A549 (cell line): ENCODE data around the gene IARS1. TPM values are rescaled to one million over a fixed set of nuclear protein-coding genes. Genes with fewer than 3 reads are reported as not detected.

ENCODE experiments used
- ATAC-seq, 2 experiments: fragments of 200-7000 bp in 1 of 2; fragments of >200 bp in 1 of 2; cut with Nextera tagmentation in 1 of 2; cut with Tn5 transposase in 1 of 2; 3 replicates each; pipeline versions ENCODE4 v1.8.0 to v1.9.1; 2018 to 2020; ENCODE audit warnings: mild to moderate bottlenecking in 1 of 2, moderate library complexity in 1 of 2
- CTCF ChIA-PET: fragments of 300-600 bp; sonication (Branson Sonifier 250); formaldehyde crosslinking; extraction: SDS; loops from one replicate; lab custom pipeline; 2021; ENCODE audit warnings: antibody characterized with exemption, inconsistent platforms; lab: Yijun Ruan, JAX
- POLR2A ChIA-PET: fragments of 350-600 bp; formaldehyde crosslinking; extraction: SDS; loops from one replicate; lab custom pipeline; 2021; ENCODE audit warnings: antibody characterized with exemption, inconsistent platforms; lab: Yijun Ruan, JAX
- DNase-seq, 2 experiments: peaks; one replicate each; pipeline versions ENCODE4 v3.0.0 to v3.0.0-alpha.2; 2011 to 2016; ENCODE audit warnings: low read depth in 1 of 2, low spot score in 1 of 2
- FAIRE-seq: peaks from 2 replicates; lab custom pipeline; 2011; peaks lifted over from hg19 to GRCh38; lab: Jason Lieb, UNC
- H3K27ac ChIP-seq, 2 experiments: fragments of >200 bp; sonication (Bioruptor Twin); formaldehyde crosslinking; 3 replicates each; pipeline ENCODE4 v1.5.1; 2016 to 2017
- H3K4me1 ChIP-seq: fragments of >200 bp; sonication (Bioruptor Twin); formaldehyde crosslinking; 3 replicates; pipeline ENCODE4 v1.6.1; 2016
- H3K4me2 ChIP-seq: fragments of >200 bp; sonication (Bioruptor Twin); formaldehyde crosslinking; 3 replicates; pipeline ENCODE4 v1.6.1; 2016
- H3K4me3 ChIP-seq: fragments of >200 bp; sonication (Bioruptor Twin); formaldehyde crosslinking; 3 replicates; pipeline ENCODE4 v1.5.1; 2016
- H3K9me3 ChIP-seq: fragments of >200 bp; sonication (Bioruptor Twin); formaldehyde crosslinking; 3 replicates; pipeline ENCODE4 v1.6.1; 2016
- BHLHE40 ChIP-seq: IDR thresholded peaks from 2 replicates; pipeline ENCODE4 v1.6.1; 2012; ENCODE audit warnings: low read depth, low read length, inconsistent platforms
- CBX2 ChIP-seq: fragments of 200-600 bp; sonication (generic); IDR thresholded peaks from 2 replicates; pipeline ENCODE4 v1.6.1; 2016; ENCODE audit warnings: low read depth, mild to moderate bottlenecking, borderline replicate concordance
- CBX8 ChIP-seq: fragments of 200-600 bp; sonication (generic); IDR thresholded peaks from 2 replicates; pipeline ENCODE4 v1.6.1; 2016
- CEBPB ChIP-seq, 2 experiments: fragments of >200 bp in 1 of 2; sonication (Bioruptor Twin) in 1 of 2; formaldehyde crosslinking in 1 of 2; IDR thresholded peaks; 2 replicates each; pipeline ENCODE4 v1.6.1; 2012 to 2016
- CHD2 ChIP-seq: fragments of 150-350 bp; IDR thresholded peaks from 2 replicates; pipeline ENCODE4 v1.6.1; 2014; ENCODE audit warnings: low read length; ENCODE audit not compliant: partially characterized antibody
- CHD4 ChIP-seq: fragments of 200-600 bp; sonication (generic); IDR thresholded peaks from 2 replicates; pipeline ENCODE4 v1.6.1; 2016; ENCODE audit warnings: antibody characterized with exemption, mild to moderate bottlenecking, borderline replicate concordance
- CTCF ChIP-seq: fragments of >200 bp; sonication (Bioruptor Twin); formaldehyde crosslinking; IDR thresholded peaks from 3 replicates; pipeline ENCODE4 v1.5.1; 2016
- ELK1 ChIP-seq: fragments of 150-350 bp; IDR thresholded peaks from 2 replicates; pipeline ENCODE4 v1.6.1; 2014; ENCODE audit warnings: low read depth, mild to moderate bottlenecking, low read length
- FOSB ChIP-seq: fragments of 250-450 bp; sonication (Bioruptor Pico); IDR thresholded peaks from 2 replicates; pipeline ENCODE4 v1.5.0; 2020; ENCODE audit warnings: mild to moderate bottlenecking, moderate library complexity
- FOSL2 ChIP-seq, 2 experiments: fragments of 450-650 bp in 1 of 2; fragments of >200 bp in 1 of 2; sonication (Bioruptor Twin) in 1 of 2; formaldehyde crosslinking; IDR thresholded peaks; 2 replicates each; pipeline versions ENCODE4 v1.5.0 to v1.6.1; 2016 to 2020; ENCODE audit warnings: mild to moderate bottlenecking in 1 of 2, moderate library complexity in 1 of 2
- FOXS1 ChIP-seq: fragments of 250-450 bp; sonication (Bioruptor Pico); IDR thresholded peaks from 2 replicates; pipeline ENCODE4 v1.5.0; 2020; ENCODE audit warnings: mild to moderate bottlenecking, moderate library complexity
- GATA3 ChIP-seq: IDR thresholded peaks from 2 replicates; pipeline ENCODE4 v1.6.1; 2012; ENCODE audit warnings: borderline replicate concordance
- HDAC2 ChIP-seq: fragments of 200-600 bp; sonication (generic); IDR thresholded peaks from 2 replicates; pipeline ENCODE4 v1.6.1; 2016
- HOXB13 ChIP-seq: fragments of 250-450 bp; sonication (Bioruptor Pico); IDR thresholded peaks from 2 replicates; pipeline ENCODE4 v1.5.0; 2020; ENCODE audit warnings: low read depth, mild to moderate bottlenecking, moderate library complexity
- HOXB5 ChIP-seq: fragments of 250-450 bp; sonication (Bioruptor Pico); IDR thresholded peaks from 2 replicates; pipeline ENCODE4 v1.5.0; 2020; ENCODE audit warnings: mild to moderate bottlenecking, moderate library complexity
- JUNB ChIP-seq: fragments of >200 bp; sonication (Bioruptor Twin); formaldehyde crosslinking; IDR thresholded peaks from 2 replicates; pipeline ENCODE4 v1.6.1; 2016
- KDM1A ChIP-seq: fragments of 200-600 bp; sonication (generic); IDR thresholded peaks from 2 replicates; pipeline ENCODE4 v1.6.1; 2016; ENCODE audit warnings: low read depth, mild to moderate bottlenecking
- MAFK ChIP-seq: fragments of 450-650 bp; IDR thresholded peaks from 2 replicates; pipeline ENCODE4 v1.6.1; 2014; ENCODE audit not compliant: partially characterized antibody
- MAZ ChIP-seq: fragments of 150-350 bp; IDR thresholded peaks from 2 replicates; pipeline ENCODE4 v1.6.1; 2014; ENCODE audit warnings: antibody characterized with exemption, low read depth, low read length, borderline replicate concordance
- NFE2L2 ChIP-seq: fragments of 150-350 bp; conservative IDR thresholded peaks from 2 replicates; pipeline ENCODE4 v1.6.1; 2014; ENCODE audit warnings: low read length
- NPAS2 ChIP-seq: fragments of 250-450 bp; sonication (Bioruptor Pico); IDR thresholded peaks from 2 replicates; pipeline ENCODE4 v1.8.0; 2022; ENCODE audit warnings: mild to moderate bottlenecking, moderate library complexity, borderline replicate concordance
- RNF2 ChIP-seq: fragments of 200-600 bp; sonication (generic); IDR thresholded peaks from 2 replicates; pipeline ENCODE4 v1.6.1; 2016; ENCODE audit warnings: low read depth, mild to moderate bottlenecking, antibody characterized with exemption, moderate library complexity, borderline replicate concordance
- SMC3 ChIP-seq: fragments of >200 bp; sonication (Bioruptor Twin); formaldehyde crosslinking; IDR thresholded peaks from 3 replicates; pipeline ENCODE4 v1.6.1; 2018; ENCODE audit warnings: inconsistent platforms
- TFCP2L1 ChIP-seq: fragments of 250-450 bp; sonication (Bioruptor Pico); IDR thresholded peaks from 2 replicates; pipeline ENCODE4 v1.5.0; 2021; ENCODE audit warnings: mild to moderate bottlenecking
- ZNF302 ChIP-seq: fragments of 250-450 bp; sonication (Bioruptor Pico); IDR thresholded peaks from 2 replicates; pipeline ENCODE4 v1.9.0; 2021; ENCODE audit warnings: inconsistent platforms, mild to moderate bottlenecking, moderate library complexity
- ZSCAN20 ChIP-seq: fragments of 250-450 bp; sonication (Bioruptor Pico); IDR thresholded peaks from 2 replicates; pipeline ENCODE4 v1.8.0; 2022; ENCODE audit warnings: mild to moderate bottlenecking, moderate library complexity
- whole genome bisulfite sequencing: methylation state at CpG from one replicate; pipeline ENCODE4 v1.1.6; 2017; ENCODE audit errors: missing lambda C conversion rate; 5-methylcytosine and 5-hydroxymethylcytosine counted together
- polyA plus RNA-seq, 4 experiments: library from polyadenylated mRNA; depleted of rRNA in 3 of 4; stranded (reverse); fragments of >200 nt; fragmentation: RNase III in 1 of 4; extraction: RNeasy Plus Mini Kit Qiagen cat#74134 plus additional on column Dnase treatment in 1 of 4; gene quantifications; 2 replicates in 3 of 4; 3 replicates in 1 of 4; pipeline ENCODE4 v1.2.3, GENCODE V29; 2011 to 2017

IARS1 gene
- polyA plus RNA-seq, 2 of the 4 experiments (the other 2 are of a cell fraction), result 121 to 244 TPM

GRCh38 chr9:92275541-92275940, 18.0 kb downstream of the IARS1 start:
- FAIRE-seq (no peak), DNase-seq (peak in 1 of 2 experiments; percentile 22), ATAC-seq (peak; percentile 80 to 81)
- Histone ChIP-seq H3K9me3 (no peaks in the 10 kb centered on the region), H3K4me2 (no peak overlapping the region), H3K27ac (no peak overlapping the region), H3K4me3 (no peak overlapping the region), H3K4me1 (no peaks in the 10 kb centered on the region)
- TF ChIP-seq CBX2 (no peak), MAFK (peak; percentile 89), HOXB5 (CRISPR knock-in tag) (no peak)
- 88% methylated on average over 6 of the region's 6 CpGs for WGBS
- CTCF ChIA-PET, result interaction anchor here (0.9 to 5.4 kb wide), 3 partner anchors 17 to 500 kb away, joined by 3 to 31 read pairs (median 4); no protein-coding TSS in a partner anchor
- POLR2A ChIA-PET, result interaction anchor here (1.4 kb wide), 1 partner anchor 12 kb away, joined by 3 read pairs; no protein-coding TSS in a partner anchor

- no peak overlapping the region for H3K4me2 ChIP-seq
- ChIA-PET CTCF (no interaction called here), POLR2A (no interaction called here)
- no peaks in the 10 kb centered on the region for H3K4me1 ChIP-seq
- FAIRE-seq (no peak), ATAC-seq (no peak), DNase-seq (no peak)
- no peaks in the 10 kb centered on the region for H3K9me3 ChIP-seq
- H3K27ac ChIP-seq, result no peak overlapping the region
- TF ChIP-seq HOXB13 (CRISPR knock-in tag) (no peak), KDM1A (no peak), FOSB (CRISPR knock-in tag) (no peak), ZSCAN20 (CRISPR knock-in tag) (no peak), GATA3 (no peak), ELK1 (no peak), JUNB (no peak), BHLHE40 (no peak), CEBPB (IDR thresholded peaks at IDR 0.05) (no peak), MAZ (no peak)
- WGBS, result 90% methylated on average over 5 of the region's 5 CpGs
- H3K4me3 ChIP-seq, result no peak overlapping the region
These were observed 23.0 kb downstream of the IARS1 start for GRCh38 chr9:92270511-92270910.

GRCh38 chr9:92266486-92266885, 27.0 kb downstream of the IARS1 start:
- Histone ChIP-seq H3K4me2 (no peak overlapping the region), H3K4me3 (no peak overlapping the region), H3K9me3 (no peaks in the 10 kb centered on the region), H3K4me1 (no peaks in the 10 kb centered on the region), H3K27ac (no peak overlapping the region)
- WGBS, result 85% methylated on average over 4 of the region's 4 CpGs
- POLR2A ChIA-PET, result no interaction called here
- no peak for FAIRE-seq
- CTCF ChIA-PET, result interaction anchor here (1.0 to 3.5 kb wide), 2 partner anchors 12 to 127 kb away, joined by 3 to 33 read pairs; no protein-coding TSS in a partner anchor
- TF ChIP-seq HDAC2 (no peak), CTCF (no peak), FOSL2 (IDR thresholded peaks at IDR 0.05) (no peak), FOSL2 (CRISPR knock-in tag; IDR thresholded peaks at IDR 0.05) (no peak), CBX2 (no peak), CEBPB (IDR thresholded peaks at IDR 0.05) (no peak), TFCP2L1 (CRISPR knock-in tag) (no peak), CBX8 (no peak), JUNB (no peak), RNF2 (no peak), NPAS2 (CRISPR knock-in tag) (no peak), CHD2 (no peak), CHD4 (no peak), KDM1A (no peak), NFE2L2 (no peak), MAZ (no peak), SMC3 (no peak), MAFK (no peak), FOXS1 (CRISPR knock-in tag) (no peak), ZNF302 (CRISPR knock-in tag) (no peak)
- no peak for ATAC-seq
- no peak for DNase-seq
